PC-9 (cell line): Measurements from ENCODE around the gene TGM2. TPM values are rescaled to one million over a fixed set of nuclear protein-coding genes. Genes with fewer than 3 reads are reported as not detected.

ENCODE experiments used
- BruUV-seq: library from RNA; stranded (reverse); fragments of 400-500 nt; replicated peaks from 2 replicates; lab custom pipeline; 2021; lab: Mats Ljungman, UMichigan
- CTCF ChIA-PET: fragments of 300-600 bp; sonication (Branson Sonifier 250); formaldehyde crosslinking; loops from one replicate; lab custom pipeline; 2022; ENCODE audit warnings: antibody characterized with exemption; lab: Charles Lee
- POLR2A ChIA-PET: fragments of 300-600 bp; sonication (Branson Sonifier 250); formaldehyde crosslinking; loops from one replicate; lab custom pipeline; 2022; ENCODE audit warnings: antibody characterized with exemption; ENCODE audit not compliant: unreplicated experiment; lab: Charles Lee
- DNase-seq, 2 experiments: peaks; one replicate each; pipeline versions ENCODE4 v3.0.0 to v3.0.0-alpha.2; 2015 to 2022; ENCODE audit warnings: mixed read lengths in 1 of 2
- H2AFZ ChIP-seq: fragments of 200-600 bp; sonication (generic); 2 replicates; pipeline ENCODE4 v1.8.1; 2017; ENCODE audit warnings: antibody characterized with exemption
- H3F3A ChIP-seq: fragments of 200-600 bp; sonication (generic); 2 replicates; pipeline ENCODE4 v1.8.1; 2017; ENCODE audit warnings: antibody characterized with exemption, mild to moderate bottlenecking, low read depth; ENCODE audit not compliant: insufficient read depth
- H3K27ac ChIP-seq: fragments of 200-600 bp; sonication (generic); 2 replicates; pipeline ENCODE4 v1.6.1; 2016; ENCODE audit warnings: mixed run types
- H3K27me3 ChIP-seq: fragments of 200-600 bp; sonication (generic); 2 replicates; pipeline ENCODE4 v1.6.1; 2016; ENCODE audit warnings: low read depth, mixed run types; ENCODE audit not compliant: insufficient read depth
- H3K36me3 ChIP-seq: fragments of 200-600 bp; sonication (generic); 2 replicates; pipeline ENCODE4 v1.6.1; 2016; ENCODE audit warnings: low read depth, mixed run types
- H3K4me1 ChIP-seq: fragments of 200-600 bp; sonication (generic); replicated peaks from 2 replicates; pipeline ENCODE4 v1.6.1; 2016; ENCODE audit warnings: mixed run types; ENCODE audit not compliant: insufficient read depth
- H3K4me2 ChIP-seq: fragments of 200-600 bp; sonication (generic); 2 replicates; pipeline ENCODE4 v1.6.1; 2017; ENCODE audit warnings: mixed run types
- H3K4me3 ChIP-seq: fragments of 200-600 bp; sonication (generic); 2 replicates; pipeline ENCODE4 v1.6.1; 2016; ENCODE audit warnings: mixed run types
- H3K79me2 ChIP-seq: fragments of 200-600 bp; sonication (generic); 2 replicates; pipeline ENCODE4 v1.6.1; 2017; ENCODE audit warnings: low read depth, mixed run types
- H3K9me2 ChIP-seq: fragments of 200-600 bp; sonication (generic); 2 replicates; pipeline ENCODE4 v1.8.1; 2017; ENCODE audit warnings: mild to moderate bottlenecking; ENCODE audit not compliant: insufficient read depth
- H3K9me3 ChIP-seq: fragments of 200-600 bp; sonication (generic); 2 replicates; pipeline ENCODE4 v1.8.1; 2016; ENCODE audit warnings: low read depth; ENCODE audit not compliant: insufficient read depth
- H4K20me1 ChIP-seq: fragments of 200-600 bp; sonication (generic); 2 replicates; pipeline ENCODE4 v1.8.1; 2017; ENCODE audit not compliant: insufficient read depth
- EZH2 ChIP-seq: fragments of 200-600 bp; sonication (generic); IDR thresholded peaks from 2 replicates; pipeline ENCODE4 v1.8.0; 2017; ENCODE audit warnings: antibody characterized with exemption, low read depth
- intact Hi-C: fragments of 100-400 bp; cut with micrococcal nuclease; formaldehyde crosslinking; loops from one replicate; pipeline ENCODE4 v1.10.0; 2022; ENCODE audit not compliant: unreplicated experiment
- total RNA-seq: library from RNA; stranded (reverse); gene quantifications from 2 replicates; pipeline ENCODE4 v1.2.3, GENCODE V29; 2021
- TF ChIP-seq, protein P1 (sequence below): fragments of 200-600 bp; sonication (generic); conservative IDR thresholded peaks from 2 replicates; pipeline ENCODE4 v1.6.1; 2017; ENCODE audit warnings: mixed run types, antibody characterized with exemption, mild to moderate bottlenecking, moderate library complexity

The TGM2 gene
- total RNA-seq, 1 experiment from 2014 or later: 333 TPM

DNA sequence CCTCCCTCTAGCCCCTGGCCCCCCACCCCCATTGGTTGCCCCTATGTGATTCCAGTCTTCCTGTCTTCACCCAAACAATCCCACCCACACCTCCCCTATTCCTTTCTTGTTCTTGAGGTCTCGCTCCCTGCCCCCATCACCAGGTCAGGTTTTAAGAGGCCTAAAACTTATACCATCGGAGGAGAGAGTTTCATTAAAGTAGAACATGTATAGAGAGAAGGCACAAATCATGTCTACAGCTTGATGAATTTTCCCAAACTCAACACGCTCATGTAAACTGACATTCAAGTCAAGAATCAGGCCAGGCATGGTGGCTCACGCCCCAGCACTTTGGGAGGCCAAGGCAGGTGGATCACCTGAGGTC lies 44.5 kb downstream of the TGM2 start:
- CTCF ChIA-PET: no interaction called here
- intact Hi-C loops: no loop called here
- peaks cover 57% of the 10 kb centered on the region for H3K4me1 ChIP-seq

DNA sequence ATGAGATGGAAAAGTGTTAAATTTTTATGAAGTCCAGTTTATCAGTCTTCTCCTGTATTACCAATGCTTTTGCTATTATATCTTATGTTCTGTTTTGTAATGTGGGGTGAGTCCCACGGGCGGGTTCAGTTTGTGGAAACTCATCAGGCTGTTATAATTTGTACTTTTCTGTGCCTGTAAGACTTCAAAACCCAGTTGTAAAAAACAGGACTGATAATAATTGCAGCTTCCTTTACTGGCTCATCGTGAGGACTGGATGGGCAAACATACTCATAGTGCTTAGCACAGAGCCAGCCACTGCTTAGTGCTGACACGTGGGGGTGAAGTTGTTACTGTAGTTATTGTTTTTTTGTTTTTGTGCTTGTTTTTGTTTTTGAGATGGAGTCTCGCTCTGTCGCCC lies 45.6 kb downstream of the TGM2 start:
- Histone ChIP-seq H3K36me3 (no peaks in the 10 kb centered on the region), H3K9me3 (peaks cover 3% of the 10 kb centered on the region; the same call in 1 of the 2 replicates), H2AFZ (no peak overlapping the region), H3K4me1 (peaks cover 45% of the 10 kb centered on the region), H3K4me3 (no peak overlapping the region), H3K27me3 (no peaks in the 10 kb centered on the region), H3F3A (peaks cover 42% of the 10 kb centered on the region), H3K9me2 (no peaks in the 10 kb centered on the region), H3K4me2 (no peak overlapping the region), H3K79me2 (no peaks in the 10 kb centered on the region), H4K20me1 (no peaks in the 10 kb centered on the region), H3K27ac (peak overlapping the region; percentile 83)
- no peak for DNase-seq
- BruUV-seq: no TSS peak
- ChIA-PET POLR2A (interaction anchor here (0.5 kb wide), 1 partner anchor 305 kb away, joined by 5 read pairs; no protein-coding TSS in a partner anchor), CTCF (no interaction called here)
- intact Hi-C loops: no loop called here
- no peak for TF ChIP-seq EZH2
- TF ChIP-seq, protein P1, sequence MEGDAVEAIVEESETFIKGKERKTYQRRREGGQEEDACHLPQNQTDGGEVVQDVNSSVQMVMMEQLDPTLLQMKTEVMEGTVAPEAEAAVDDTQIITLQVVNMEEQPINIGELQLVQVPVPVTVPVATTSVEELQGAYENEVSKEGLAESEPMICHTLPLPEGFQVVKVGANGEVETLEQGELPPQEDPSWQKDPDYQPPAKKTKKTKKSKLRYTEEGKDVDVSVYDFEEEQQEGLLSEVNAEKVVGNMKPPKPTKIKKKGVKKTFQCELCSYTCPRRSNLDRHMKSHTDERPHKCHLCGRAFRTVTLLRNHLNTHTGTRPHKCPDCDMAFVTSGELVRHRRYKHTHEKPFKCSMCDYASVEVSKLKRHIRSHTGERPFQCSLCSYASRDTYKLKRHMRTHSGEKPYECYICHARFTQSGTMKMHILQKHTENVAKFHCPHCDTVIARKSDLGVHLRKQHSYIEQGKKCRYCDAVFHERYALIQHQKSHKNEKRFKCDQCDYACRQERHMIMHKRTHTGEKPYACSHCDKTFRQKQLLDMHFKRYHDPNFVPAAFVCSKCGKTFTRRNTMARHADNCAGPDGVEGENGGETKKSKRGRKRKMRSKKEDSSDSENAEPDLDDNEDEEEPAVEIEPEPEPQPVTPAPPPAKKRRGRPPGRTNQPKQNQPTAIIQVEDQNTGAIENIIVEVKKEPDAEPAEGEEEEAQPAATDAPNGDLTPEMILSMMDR: no peak

More for the DNA sequence above, 44.5 kb downstream of the TGM2 start:
- DNase-seq: no peak
- no peak overlapping the region for H3K4me2 ChIP-seq
- H3K4me3 ChIP-seq: no peak overlapping the region
- no peaks in the 10 kb centered on the region for H4K20me1 ChIP-seq
- no peaks in the 10 kb centered on the region for H3K27me3 ChIP-seq
- H3K27ac ChIP-seq: no peak overlapping the region
- POLR2A ChIA-PET: no interaction called here
- TF ChIP-seq EZH2: no peak
- TF ChIP-seq, protein P1: no peak
- peaks cover 54% of the 10 kb centered on the region for H3F3A ChIP-seq
- no peaks in the 10 kb centered on the region for H3K9me2 ChIP-seq
- H3K79me2 ChIP-seq: no peaks in the 10 kb centered on the region
- peaks cover 3% of the 10 kb centered on the region; the same call in 1 of the 2 replicates for H3K9me3 ChIP-seq
- no peaks in the 10 kb centered on the region for H3K36me3 ChIP-seq
- H2AFZ ChIP-seq: no peak overlapping the region
- no TSS peak for BruUV-seq

DNA sequence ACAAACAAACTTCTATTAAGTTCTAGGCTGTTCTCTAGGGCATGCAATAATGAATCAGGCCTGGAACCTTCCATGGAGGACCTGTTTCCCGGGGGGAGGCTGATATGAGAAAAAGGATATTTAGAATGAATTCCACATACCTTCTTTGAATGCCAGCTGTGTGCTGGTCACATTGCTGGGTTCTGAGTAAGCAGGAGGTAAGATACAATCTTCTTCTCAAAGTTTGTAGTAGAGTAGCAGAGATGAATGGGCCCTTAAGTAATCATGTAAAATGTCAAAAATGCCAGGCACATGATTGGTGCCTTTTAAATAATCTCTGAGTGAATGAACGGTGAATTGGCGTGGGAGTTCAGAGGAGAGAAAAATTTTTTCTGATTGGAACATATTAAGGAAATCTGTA lies 47.4 kb downstream of the TGM2 start:
- Histone ChIP-seq H3K4me3 (no peak overlapping the region), H3K9me2 (no peaks in the 10 kb centered on the region), H4K20me1 (no peaks in the 10 kb centered on the region), H2AFZ (no peak overlapping the region), H3F3A (peaks cover 34% of the 10 kb centered on the region), H3K36me3 (no peaks in the 10 kb centered on the region), H3K4me2 (peak overlapping the region; percentile 47; the same call in 1 of the 2 replicates), H3K9me3 (peaks cover 3% of the 10 kb centered on the region; the same call in 1 of the 2 replicates), H3K4me1 (peaks cover 50% of the 10 kb centered on the region), H3K79me2 (no peaks in the 10 kb centered on the region), H3K27me3 (no peaks in the 10 kb centered on the region), H3K27ac (peak overlapping the region; percentile 83)
- POLR2A ChIA-PET: interaction anchor here (0.6 kb wide), 1 partner anchor 1382 kb away, joined by 3 read pairs; no protein-coding TSS in a partner anchor
- CTCF ChIA-PET: interaction anchor here (1.2 kb wide), 1 partner anchor 49 kb away, joined by 9 read pairs; no protein-coding TSS in a partner anchor
- intact Hi-C loops: loop anchor here (1.0 kb wide), 1 partner anchor 27 kb away; no protein-coding TSS in a partner anchor
- TF ChIP-seq, protein P1: no peak
- peak; percentile 57 to 98 for DNase-seq
- no TSS peak for BruUV-seq
